ENCODE results near the gene WASHC4.

The WASHC4 gene

GRCh38 chr12:105204916-105205315 lies 97.4 kb downstream of the WASHC4 start:
- no peak for TF ChIP-seq CTCF (IDR thresholded peaks at IDR 0.05; ENCODE audit: insufficient read depth, low read depth, low read length, missing control alignments)
- DNase-seq (ENCODE audit: low read depth): no peak
- H3K4me3 ChIP-seq (ENCODE audit: low read depth, low read length): no peak overlapping the region

GRCh38 chr12:105205322-105206048 lies 98.0 kb downstream of the WASHC4 start:
- TF ChIP-seq CTCF (IDR thresholded peaks at IDR 0.05; ENCODE audit: insufficient read depth, low read depth, low read length, missing control alignments): no peak
- no peak for DNase-seq (ENCODE audit: low read depth)
- H3K4me3 ChIP-seq (ENCODE audit: low read depth, low read length): no peak overlapping the region

GRCh38 chr12:105206686-105207374 lies 99.3 kb downstream of the WASHC4 start:
- H3K4me3 ChIP-seq (ENCODE audit: low read depth, low read length): no peak overlapping the region
- no peak for TF ChIP-seq CTCF (IDR thresholded peaks at IDR 0.05; ENCODE audit: insufficient read depth, low read depth, low read length, missing control alignments)
- DNase-seq (ENCODE audit: low read depth): no peak

- DNase-seq (ENCODE audit: low read depth): no peak
- no peak for TF ChIP-seq CTCF (IDR thresholded peaks at IDR 0.05; ENCODE audit: insufficient read depth, low read depth, low read length, missing control alignments)
- no peak overlapping the region for H3K4me3 ChIP-seq (ENCODE audit: low read depth, low read length)
Observed at GRCh38 chr12:105209091-105209490, 101.6 kb downstream of the WASHC4 start.

GRCh38 chr12:105212438-105212837 lies 104.9 kb downstream of the WASHC4 start:
- no peak for DNase-seq (ENCODE audit: low read depth)
- no peak for TF ChIP-seq CTCF (IDR thresholded peaks at IDR 0.05; ENCODE audit: insufficient read depth, low read depth, low read length, missing control alignments)
- no peak overlapping the region for H3K4me3 ChIP-seq (ENCODE audit: low read depth, low read length)

- no peak overlapping the region for H3K4me3 ChIP-seq (ENCODE audit: low read depth, low read length)
- no peak for TF ChIP-seq CTCF (IDR thresholded peaks at IDR 0.05; ENCODE audit: insufficient read depth, low read depth, low read length, missing control alignments)
- DNase-seq (ENCODE audit: low read depth): no peak
Observed at GRCh38 chr12:105214148-105214547, 106.6 kb downstream of the WASHC4 start.

Measured in GM12865 (cell line).